ENCODE results near the gene MAN1A1. TPM values are rescaled to one million over a fixed set of nuclear protein-coding genes. Genes with fewer than 3 reads are reported as not detected.

Gene MAN1A1
- total RNA-seq, 1 donor from 2014 or later: 3.0 TPM

- no peaks in the 10 kb centered on the region for H3K9me3 Mint-ChIP-seq
- peaks cover 21% of the 10 kb centered on the region for H3K4me1 Mint-ChIP-seq
- TF ChIP-seq CTCF (conservative IDR thresholded peaks at IDR 0.05): no peak
- no peaks in the 10 kb centered on the region for H3K27me3 Mint-ChIP-seq (ENCODE audit: low read depth)
- no peaks in the 10 kb centered on the region for H3K36me3 Mint-ChIP-seq (ENCODE audit: low read depth)
- no peak for DNase-seq (ENCODE audit: low read depth, low spot score)
- no peak overlapping the region for H3K27ac Mint-ChIP-seq (ENCODE audit: unreplicated experiment)
- H3K4me3 Mint-ChIP-seq: no peak overlapping the region
Observed at GRCh38 chr6:119311514-119312142, 37.9 kb downstream of the MAN1A1 start.

DNA sequence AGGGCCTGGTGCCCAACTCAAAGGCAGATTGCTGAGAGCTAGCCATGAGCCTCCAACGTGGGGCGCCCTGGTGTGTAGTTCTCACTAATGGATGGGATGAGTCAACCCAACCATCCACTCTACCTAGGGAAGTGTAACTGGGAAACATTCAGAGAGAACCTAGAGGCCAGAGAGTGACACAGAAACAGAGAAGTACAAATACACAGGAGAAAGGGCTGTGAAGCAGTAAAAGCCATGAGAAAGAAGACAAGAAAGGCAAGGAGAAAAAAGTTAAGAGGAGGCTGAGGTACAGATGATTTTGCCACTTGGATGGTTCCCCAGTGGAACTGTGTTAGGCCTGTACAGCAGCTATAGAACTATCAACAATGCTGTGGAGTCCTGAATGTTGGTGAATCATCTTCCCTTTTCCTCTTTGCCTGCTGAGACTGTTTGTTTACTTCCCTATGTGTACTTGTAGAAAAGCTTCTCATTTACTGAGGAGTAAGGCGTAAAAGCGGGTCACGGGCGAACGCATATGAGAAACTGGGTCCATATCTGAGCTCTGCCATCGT, 39.0 kb downstream of the MAN1A1 start:
- Mint-ChIP-seq H3K27me3 (ENCODE audit: low read depth) (no peaks in the 10 kb centered on the region), H3K27ac (ENCODE audit: unreplicated experiment) (no peak overlapping the region), H3K36me3 (ENCODE audit: low read depth) (no peaks in the 10 kb centered on the region), H3K9me3 (no peaks in the 10 kb centered on the region), H3K4me3 (no peak overlapping the region), H3K4me1 (peaks cover 21% of the 10 kb centered on the region)
- TF ChIP-seq CTCF (conservative IDR thresholded peaks at IDR 0.05): no peak
- DNase-seq (ENCODE audit: low read depth, low spot score): no peak

GRCh38 chr6:119308991-119309657, 40.4 kb downstream of the MAN1A1 start:
- peaks cover 21% of the 10 kb centered on the region for H3K4me1 Mint-ChIP-seq
- H3K36me3 Mint-ChIP-seq (ENCODE audit: low read depth): no peaks in the 10 kb centered on the region
- no peak overlapping the region for H3K4me3 Mint-ChIP-seq
- no peaks in the 10 kb centered on the region for H3K9me3 Mint-ChIP-seq
- no peak overlapping the region for H3K27ac Mint-ChIP-seq (ENCODE audit: unreplicated experiment)
- no peak for DNase-seq (ENCODE audit: low read depth, low spot score)
- H3K27me3 Mint-ChIP-seq (ENCODE audit: low read depth): no peaks in the 10 kb centered on the region
- no peak for TF ChIP-seq CTCF (conservative IDR thresholded peaks at IDR 0.05)

DNA sequence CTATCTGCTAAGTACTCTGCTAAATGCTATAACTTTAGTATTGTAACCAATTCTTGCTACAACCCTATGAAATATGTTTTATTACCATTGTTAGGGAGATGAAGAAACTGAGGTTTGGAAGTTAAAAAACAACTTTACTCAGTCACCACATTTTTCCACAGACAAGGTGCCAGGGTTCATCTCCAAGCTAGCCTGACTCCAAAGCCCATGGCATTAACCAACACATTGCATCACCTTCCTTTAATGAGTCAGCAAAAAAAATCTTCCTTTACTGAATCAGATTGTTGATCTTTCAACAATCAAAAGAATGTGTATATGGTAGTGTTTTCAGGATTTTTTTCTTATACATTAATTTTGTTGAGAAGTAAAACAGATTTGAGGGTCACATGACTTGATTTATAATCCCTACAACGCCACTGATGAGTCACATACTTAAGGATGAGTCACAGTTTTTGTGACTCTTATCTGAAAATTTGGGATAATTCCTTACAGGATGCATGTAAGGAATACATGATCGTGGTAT, 41.5 kb downstream of the MAN1A1 start:
- Mint-ChIP-seq H3K4me3 (no peak overlapping the region), H3K27me3 (ENCODE audit: low read depth) (no peaks in the 10 kb centered on the region), H3K27ac (ENCODE audit: unreplicated experiment) (no peak overlapping the region), H3K4me1 (peaks cover 17% of the 10 kb centered on the region), H3K9me3 (no peaks in the 10 kb centered on the region), H3K36me3 (ENCODE audit: low read depth) (no peaks in the 10 kb centered on the region)
- TF ChIP-seq CTCF (conservative IDR thresholded peaks at IDR 0.05): no peak
- DNase-seq (ENCODE audit: low read depth, low spot score): no peak

GRCh38 chr6:119307056-119307455, 42.5 kb downstream of the MAN1A1 start:
- Mint-ChIP-seq H3K27me3 (ENCODE audit: low read depth) (no peaks in the 10 kb centered on the region), H3K36me3 (ENCODE audit: low read depth) (no peaks in the 10 kb centered on the region), H3K27ac (ENCODE audit: unreplicated experiment) (no peak overlapping the region), H3K9me3 (no peaks in the 10 kb centered on the region), H3K4me3 (no peak overlapping the region), H3K4me1 (peaks cover 9% of the 10 kb centered on the region)
- no peak for TF ChIP-seq CTCF (conservative IDR thresholded peaks at IDR 0.05)
- no peak for DNase-seq (ENCODE audit: low read depth, low spot score)

Data from neural crest cell (in vitro differentiated cells).